K562 (cell line): Measurements from ENCODE around the gene PGBD1. TPM values are rescaled to one million over a fixed set of nuclear protein-coding genes. Genes with fewer than 3 reads are reported as not detected.

Experiments used
- ATF6 ChIP-seq: sonication (generic); formaldehyde crosslinking; IDR thresholded peaks from 2 replicates; pipeline ENCODE4 v1.4.0; 2020; ENCODE audit warnings: mild to moderate bottlenecking, missing genetic modification reagents
- CBX8 ChIP-seq: fragments of 200-600 bp; sonication (generic); IDR thresholded peaks from 2 replicates; pipeline ENCODE4 v1.6.1; 2012; ENCODE audit warnings: borderline replicate concordance, mixed run types, low read depth, mild to moderate bottlenecking, moderate library complexity, mixed read lengths, low read length, control low read depth, inconsistent platforms; ENCODE audit not compliant: poor library complexity, severe bottlenecking; ENCODE audit errors: extremely low read depth
- CEBPG ChIP-seq, 3 experiments: fragments of 200-800 bp in 1 of 3; sonication (Bioruptor generic) in 1 of 3; sonication (generic) in 1 of 3; formaldehyde crosslinking in 1 of 3; IDR thresholded peaks in 2 of 3; conservative IDR thresholded peaks in 1 of 3; 2 replicates each; pipeline versions ENCODE4 v1.6.1 to v1.8.0; 2016 to 2022; ENCODE audit warnings: missing compliant biosample characterization in 2 of 3, missing genetic modification characterization in 2 of 3, mild to moderate bottlenecking in 1 of 3, missing genetic modification reagents in 1 of 3
- ID3 ChIP-seq, 2 experiments: fragments of 250-450 bp in 1 of 2; fragments of 450-650 bp in 1 of 2; sonication (Bioruptor Pico) in 1 of 2; IDR thresholded peaks; 2 replicates each; pipeline versions ENCODE4 v1.6.1 to v1.8.0; 2016 to 2021; ENCODE audit warnings: mild to moderate bottlenecking in 2 of 2, moderate library complexity in 2 of 2, missing compliant biosample characterization in 1 of 2, missing genetic modification characterization in 1 of 2
- MYBL2 ChIP-seq, 2 experiments: fragments of 450-650 bp in 1 of 2; sonication (generic) in 1 of 2; formaldehyde crosslinking in 1 of 2; IDR thresholded peaks; 2 replicates each; pipeline versions ENCODE4 v1.6.1 to v1.8.1; 2017 to 2022; ENCODE audit warnings: borderline replicate concordance in 1 of 2, inconsistent platforms in 1 of 2, low read depth in 1 of 2, mild to moderate bottlenecking in 1 of 2, missing genetic modification reagents in 1 of 2, moderate library complexity in 1 of 2
- PHF20 ChIP-seq: fragments of 450-650 bp; IDR thresholded peaks from 2 replicates; pipeline ENCODE4 v1.6.1; 2018; ENCODE audit not compliant: partially characterized antibody
- PML ChIP-seq: IDR thresholded peaks from 2 replicates; pipeline ENCODE4 v1.6.1; 2012; ENCODE audit warnings: low read length, inconsistent platforms
- SAFB ChIP-seq: fragments of 200-400 bp; formaldehyde crosslinking; IDR thresholded peaks from 2 replicates; pipeline ENCODE4 v1.6.1; 2017; ENCODE audit warnings: low read depth, low read length, borderline replicate concordance
- SRSF3 ChIP-seq: fragments of 200-400 bp; formaldehyde crosslinking; IDR thresholded peaks from 2 replicates; pipeline ENCODE4 v1.6.1; 2016; ENCODE audit warnings: mild to moderate bottlenecking, low read length, moderate library complexity; ENCODE audit not compliant: insufficient read depth
- TAF1 ChIP-seq: IDR thresholded peaks from 2 replicates; pipeline ENCODE4 v1.6.1; 2011; ENCODE audit warnings: mild to moderate bottlenecking, low read length, moderate library complexity; ENCODE audit not compliant: insufficient read depth, control insufficient read depth, severe bottlenecking; ENCODE audit errors: extremely low read depth
- TEAD4 ChIP-seq, 2 experiments: sonication (generic) in 1 of 2; formaldehyde crosslinking in 1 of 2; IDR thresholded peaks; 2 replicates each; pipeline versions ENCODE4 v1.6.1 to v1.8.0; 2012 to 2022; ENCODE audit warnings: borderline replicate concordance in 1 of 2, inconsistent platforms in 1 of 2, low read length in 1 of 2, mild to moderate bottlenecking in 1 of 2, missing genetic modification reagents in 1 of 2
- VEZF1 ChIP-seq: fragments of 200-800 bp; sonication (Bioruptor generic); IDR thresholded peaks from 2 replicates; pipeline ENCODE4 v1.6.1; 2017; ENCODE audit warnings: missing genetic modification characterization, missing compliant biosample characterization
- ZNF347 ChIP-seq: fragments of 450-650 bp; formaldehyde crosslinking; IDR thresholded peaks from 2 replicates; pipeline ENCODE4 v1.4.0; 2020; ENCODE audit warnings: low read depth, mild to moderate bottlenecking, moderate library complexity
- ZNF592 ChIP-seq: fragments of 450-650 bp; IDR thresholded peaks from 2 replicates; pipeline ENCODE4 v1.6.1; 2017; ENCODE audit warnings: antibody characterized with exemption, mild to moderate bottlenecking
- ZNF695 ChIP-seq: fragments of 450-650 bp; formaldehyde crosslinking; IDR thresholded peaks from 2 replicates; pipeline ENCODE4 v1.4.0; 2020; ENCODE audit warnings: mild to moderate bottlenecking, moderate library complexity
- ZNF77 ChIP-seq: fragments of 250-450 bp; sonication (Bioruptor Pico); IDR thresholded peaks from 2 replicates; pipeline ENCODE4 v1.5.0; 2020
- polyA plus RNA-seq, 8 experiments: library from polyadenylated mRNA; depleted of rRNA in 4 of 8; stranded (reverse) in 5 of 8; unstranded in 3 of 8; fragments of >200 nt; fragmentation: Nextera tagmentation in 2 of 8; fragmentation: Illumina TruSeq in 1 of 8; extraction: Ambion mirVana in 2 of 8; extraction: Trizol in 1 of 8; gene quantifications; 2 replicates each; pipeline versions ENCODE4 v1.2.1 to v1.2.3, GENCODE V29; 2011 to 2014; ENCODE audit warnings: inconsistent platforms in 1 of 8, missing spikeins in 1 of 8
- total RNA-seq, 7 experiments: library from RNA; depleted of rRNA in 6 of 7; stranded (reverse); fragments of >200 nt in 6 of 7; fragmentation: Illumina TruSeq in 2 of 7; extraction: Trizol in 2 of 7; gene quantifications; 2 replicates each; pipeline versions ENCODE4 v1.2.1 to v1.2.3, GENCODE V29; 2011 to 2021; ENCODE audit warnings: low replicate concordance in 1 of 7

PGBD1 gene
- total and polyA plus RNA-seq, 9 of the 15 experiments (the other 6 are each of a cell fraction or from before 2014, with no cell fraction given) = 3.3 to 9.0 (median 7.3) TPM

GRCh38 chr6:28335040-28335563 is 53.7 kb downstream of the PGBD1 start (continued):
- TF ChIP-seq SAFB (no peak), SRSF3 (no peak), ZNF347 (CRISPR knock-in tag) (no peak), ID3 (CRISPR knock-in tag; IDR thresholded peaks at IDR 0.05) (no peak), ID3 (tag; IDR thresholded peaks at IDR 0.05) (peak; percentile 25; the same call in 1 of the 2 replicates), CBX8 (no peak), MYBL2 (IDR thresholded peaks at IDR 0.05; ENCODE audit: low read depth) (no peak), MYBL2 (CRISPR knock-in tag; IDR thresholded peaks at IDR 0.05; ENCODE audit: borderline replicate concordance) (no peak), CEBPG (CRISPR knock-in tag; IDR thresholded peaks at IDR 0.05) (no peak), CEBPG (tag; conservative IDR thresholded peaks at IDR 0.05 in 1 of 2, IDR thresholded peaks at IDR 0.05 in 1 of 2) (no peak; a peak in 2 of 4 replicates), ATF6 (CRISPR knock-in tag) (0 out of 2 replicates have a peak, but pooled peaks have one; percentile 48), VEZF1 (CRISPR knock-in tag) (peak; percentile 56; the same call in 1 of the 2 replicates), PML (peak; percentile 98), TAF1 (no peak), PHF20 (no peak), ZNF695 (CRISPR knock-in tag) (no peak), TEAD4 (IDR thresholded peaks at IDR 0.05; ENCODE audit: low read length) (peak; percentile 99), TEAD4 (CRISPR knock-in tag; IDR thresholded peaks at IDR 0.05; ENCODE audit: borderline replicate concordance) (no peak), ZNF592 (0 out of 2 replicates have a peak, but pooled peaks have one; percentile 63), ZNF77 (CRISPR knock-in tag) (no peak)
